K562 (cell line): ENCODE measurements around the gene ANXA3. TPM values are rescaled to one million over a fixed set of nuclear protein-coding genes. Genes with fewer than 3 reads are reported as not detected.
A peak's percentile ranks its signal among the peaks of the same experiment; 100 is the strongest.

ENCODE experiments used
- ARID4B ChIP-seq: sonication (generic); formaldehyde crosslinking; IDR thresholded peaks from 2 replicates; pipeline ENCODE4 v1.8.0; 2022; ENCODE audit warnings: mild to moderate bottlenecking, missing genetic modification reagents
- ATF7 ChIP-seq: fragments of 450-650 bp; IDR thresholded peaks from 2 replicates; pipeline ENCODE4 v1.7.1; 2014; ENCODE audit warnings: mild to moderate bottlenecking, moderate library complexity
- ETV1 ChIP-seq: fragments of 450-650 bp; conservative IDR thresholded peaks from 2 replicates; pipeline ENCODE4 v1.6.1; 2016; ENCODE audit warnings: missing genetic modification characterization, control low read depth, low read depth, missing compliant biosample characterization
- HDAC1 ChIP-seq, 2 experiments: fragments of 450-650 bp; IDR thresholded peaks; 2 replicates each; pipeline ENCODE4 v1.6.1; 2016 to 2017; ENCODE audit warnings: inconsistent platforms in 1 of 2, mild to moderate bottlenecking in 1 of 2, moderate library complexity in 1 of 2
- HINFP ChIP-seq: fragments of 450-650 bp; conservative IDR thresholded peaks from 2 replicates; pipeline ENCODE4 v1.6.1; 2016; ENCODE audit warnings: missing genetic modification characterization, low read depth, mild to moderate bottlenecking, control low read depth, missing compliant biosample characterization
- JUND ChIP-seq, 2 experiments: IDR thresholded peaks; 2 replicates in 1 of 2; 3 replicates in 1 of 2; pipeline ENCODE4 v1.6.1; 2011; ENCODE audit warnings: borderline replicate concordance in 2 of 2, low read depth in 2 of 2, low read length in 2 of 2, improper control_type of control experiment in 1 of 2, missing biosample characterization in 1 of 2, missing genetic modification characterization in 1 of 2, missing genetic modification reagents in 1 of 2
- MCM7 ChIP-seq, 2 experiments: fragments of 450-650 bp; IDR thresholded peaks; 2 replicates each; pipeline ENCODE4 v1.6.1; 2016 to 2018
- RERE ChIP-seq: sonication (generic); formaldehyde crosslinking; IDR thresholded peaks from 2 replicates; pipeline ENCODE4 v1.8.0; 2023; ENCODE audit warnings: missing genetic modification reagents, mild to moderate bottlenecking, borderline replicate concordance
- TCF3 ChIP-seq: sonication (generic); formaldehyde crosslinking; IDR thresholded peaks from 2 replicates; pipeline ENCODE4 v1.4.0; 2020; ENCODE audit warnings: mild to moderate bottlenecking, missing genetic modification reagents
- TEAD4 ChIP-seq, 2 experiments: sonication (generic) in 1 of 2; formaldehyde crosslinking in 1 of 2; IDR thresholded peaks; 2 replicates each; pipeline versions ENCODE4 v1.6.1 to v1.8.0; 2012 to 2022; ENCODE audit warnings: borderline replicate concordance in 1 of 2, inconsistent platforms in 1 of 2, low read length in 1 of 2, mild to moderate bottlenecking in 1 of 2, missing genetic modification reagents in 1 of 2
- ZFP30 ChIP-seq: fragments of 250-450 bp; sonication (Bioruptor Pico); IDR thresholded peaks from 2 replicates; pipeline ENCODE4 v1.8.0; 2022; ENCODE audit warnings: moderate library complexity, mild to moderate bottlenecking, inconsistent platforms, borderline replicate concordance
- ZNF217 ChIP-seq: sonication (generic); formaldehyde crosslinking; IDR thresholded peaks from 2 replicates; pipeline ENCODE4 v1.8.0; 2022; ENCODE audit warnings: mild to moderate bottlenecking, missing genetic modification reagents
- polyA plus RNA-seq, 8 experiments: library from polyadenylated mRNA; depleted of rRNA in 4 of 8; stranded (reverse) in 5 of 8; unstranded in 3 of 8; fragments of >200 nt; fragmentation: Nextera tagmentation in 2 of 8; fragmentation: Illumina TruSeq in 1 of 8; extraction: Ambion mirVana in 2 of 8; extraction: Trizol in 1 of 8; gene quantifications; 2 replicates each; pipeline versions ENCODE4 v1.2.1 to v1.2.3, GENCODE V29; 2011 to 2014; ENCODE audit warnings: inconsistent platforms in 1 of 8, missing spikeins in 1 of 8
- total RNA-seq, 7 experiments: library from RNA; depleted of rRNA in 6 of 7; stranded (reverse); fragments of >200 nt in 6 of 7; fragmentation: Illumina TruSeq in 2 of 7; extraction: Trizol in 2 of 7; gene quantifications; 2 replicates each; pipeline versions ENCODE4 v1.2.1 to v1.2.3, GENCODE V29; 2011 to 2021; ENCODE audit warnings: low replicate concordance in 1 of 7

ANXA3 gene
- total and polyA plus RNA-seq, 9 of the 15 experiments (the other 6 are each of a cell fraction or from before 2014, with no cell fraction given), result 6.3 to 15.5 (median 9.8) TPM

GRCh38 chr4:78616046-78616498 lies 64.5 kb downstream of the ANXA3 start (continued):
- TF ChIP-seq ARID4B, result no peak
- TF ChIP-seq RERE (CRISPR knock-in tag), result no peak
- TF ChIP-seq ETV1 (tag), result peak; percentile 44; the same call in 1 of the 2 replicates
- TF ChIP-seq TCF3, result no peak
- no peak for TF ChIP-seq HINFP (tag)
- TF ChIP-seq TEAD4 (IDR thresholded peaks at IDR 0.05; ENCODE audit: low read length), result peak; percentile 44; the same call in 1 of the 2 replicates
- no peak for TF ChIP-seq TEAD4 (CRISPR knock-in tag; IDR thresholded peaks at IDR 0.05; ENCODE audit: borderline replicate concordance)
- peak; percentile 63; the same call in 1 of the 2 replicates for TF ChIP-seq JUND (IDR thresholded peaks at IDR 0.05; ENCODE audit: borderline replicate concordance, low read depth, low read length)
- TF ChIP-seq JUND (tag; IDR thresholded peaks at IDR 0.05; ENCODE audit: borderline replicate concordance, low read depth, low read length), result peak; percentile 77; the same call in 2 of the 3 replicates
- no peak for TF ChIP-seq ZNF217 (CRISPR knock-in tag)
- no peak for TF ChIP-seq ZFP30
- TF ChIP-seq HDAC1 (IDR thresholded peaks at IDR 0.05), result peak in 1 of 2 experiments; percentile 38; a peak in 1 of 4 replicates
- no peak for TF ChIP-seq ATF7
- no peak for TF ChIP-seq MCM7 (IDR thresholded peaks at IDR 0.05)
